DOHH2 (cell line): Measurements from ENCODE around the gene YLPM1.

ENCODE experiments used
- H3F3A ChIP-seq: fragments of 200-600 bp; sonication (generic), shearing (Covaris generic); 2 replicates; pipeline ENCODE4 v1.6.0; 2016; ENCODE audit warnings: antibody characterized with exemption, mild to moderate bottlenecking; ENCODE audit not compliant: control insufficient read depth, insufficient read depth
- H3K27ac ChIP-seq: fragments of 200-600 bp; sonication (generic); 2 replicates; pipeline ENCODE4 v1.5.1; 2014; ENCODE audit warnings: low read depth, mild to moderate bottlenecking, low read length, moderate library complexity
- H3K27me3 ChIP-seq: fragments of 200-600 bp; sonication (generic); 2 replicates; pipeline ENCODE4 v1.6.1; 2014; ENCODE audit warnings: mild to moderate bottlenecking, low read length, mixed read lengths; ENCODE audit not compliant: control insufficient read depth
- H3K36me3 ChIP-seq: fragments of 200-600 bp; sonication (generic); 2 replicates; pipeline ENCODE4 v1.6.1; 2014; ENCODE audit warnings: mild to moderate bottlenecking, low read length, moderate library complexity, mixed read lengths; ENCODE audit not compliant: control insufficient read depth
- H3K4me1 ChIP-seq: fragments of 200-600 bp; sonication (generic); 2 replicates; pipeline ENCODE4 v1.6.1; 2014; ENCODE audit warnings: mild to moderate bottlenecking, low read length, mixed read lengths; ENCODE audit not compliant: control insufficient read depth
- H3K4me2 ChIP-seq: fragments of 200-600 bp; sonication (generic); 2 replicates; pipeline ENCODE4 v1.6.0; 2014; ENCODE audit warnings: mild to moderate bottlenecking, low read length, moderate library complexity
- H3K4me3 ChIP-seq: fragments of 200-600 bp; sonication (generic); 2 replicates; pipeline ENCODE4 v1.5.1; 2014; ENCODE audit warnings: mild to moderate bottlenecking, low read length, mixed read lengths
- H3K79me2 ChIP-seq: fragments of 200-600 bp; sonication (generic); 2 replicates; pipeline ENCODE4 v1.6.1; 2014; ENCODE audit warnings: mild to moderate bottlenecking, low read length, mixed read lengths; ENCODE audit not compliant: control insufficient read depth
- H3K9me2 ChIP-seq: fragments of 200-600 bp; sonication (generic); replicated peaks from 2 replicates; pipeline ENCODE4 v1.6.1; 2014; ENCODE audit warnings: mild to moderate bottlenecking, low read length, mixed read lengths; ENCODE audit not compliant: control insufficient read depth
- H3K9me3 ChIP-seq: fragments of 200-600 bp; sonication (generic); 2 replicates; pipeline ENCODE4 v1.6.1; 2014; ENCODE audit warnings: antibody characterized with exemption, low read length, mixed read lengths; ENCODE audit not compliant: control insufficient read depth, insufficient read depth
- H4K20me1 ChIP-seq: fragments of 200-600 bp; sonication (generic); 2 replicates; pipeline ENCODE4 v1.6.0; 2014; ENCODE audit warnings: low read depth, mild to moderate bottlenecking, antibody characterized with exemption, low read length, moderate library complexity; ENCODE audit not compliant: control insufficient read depth, insufficient read depth
- EZH2phosphoT487 ChIP-seq: fragments of 200-600 bp; sonication (generic); IDR thresholded peaks from 2 replicates; pipeline ENCODE4 v1.6.1; 2017; ENCODE audit warnings: borderline replicate concordance, mild to moderate bottlenecking, antibody characterized with exemption, low read length, moderate library complexity, mixed read lengths
- TF ChIP-seq, protein P1 (sequence below): fragments of 200-600 bp; sonication (generic); IDR thresholded peaks from one replicate; pipeline ENCODE4 v1.5.1; 2014; ENCODE audit warnings: antibody characterized with exemption, mild to moderate bottlenecking, low read depth, low read length; ENCODE audit not compliant: poor library complexity, severe bottlenecking

YLPM1 gene, protein sequence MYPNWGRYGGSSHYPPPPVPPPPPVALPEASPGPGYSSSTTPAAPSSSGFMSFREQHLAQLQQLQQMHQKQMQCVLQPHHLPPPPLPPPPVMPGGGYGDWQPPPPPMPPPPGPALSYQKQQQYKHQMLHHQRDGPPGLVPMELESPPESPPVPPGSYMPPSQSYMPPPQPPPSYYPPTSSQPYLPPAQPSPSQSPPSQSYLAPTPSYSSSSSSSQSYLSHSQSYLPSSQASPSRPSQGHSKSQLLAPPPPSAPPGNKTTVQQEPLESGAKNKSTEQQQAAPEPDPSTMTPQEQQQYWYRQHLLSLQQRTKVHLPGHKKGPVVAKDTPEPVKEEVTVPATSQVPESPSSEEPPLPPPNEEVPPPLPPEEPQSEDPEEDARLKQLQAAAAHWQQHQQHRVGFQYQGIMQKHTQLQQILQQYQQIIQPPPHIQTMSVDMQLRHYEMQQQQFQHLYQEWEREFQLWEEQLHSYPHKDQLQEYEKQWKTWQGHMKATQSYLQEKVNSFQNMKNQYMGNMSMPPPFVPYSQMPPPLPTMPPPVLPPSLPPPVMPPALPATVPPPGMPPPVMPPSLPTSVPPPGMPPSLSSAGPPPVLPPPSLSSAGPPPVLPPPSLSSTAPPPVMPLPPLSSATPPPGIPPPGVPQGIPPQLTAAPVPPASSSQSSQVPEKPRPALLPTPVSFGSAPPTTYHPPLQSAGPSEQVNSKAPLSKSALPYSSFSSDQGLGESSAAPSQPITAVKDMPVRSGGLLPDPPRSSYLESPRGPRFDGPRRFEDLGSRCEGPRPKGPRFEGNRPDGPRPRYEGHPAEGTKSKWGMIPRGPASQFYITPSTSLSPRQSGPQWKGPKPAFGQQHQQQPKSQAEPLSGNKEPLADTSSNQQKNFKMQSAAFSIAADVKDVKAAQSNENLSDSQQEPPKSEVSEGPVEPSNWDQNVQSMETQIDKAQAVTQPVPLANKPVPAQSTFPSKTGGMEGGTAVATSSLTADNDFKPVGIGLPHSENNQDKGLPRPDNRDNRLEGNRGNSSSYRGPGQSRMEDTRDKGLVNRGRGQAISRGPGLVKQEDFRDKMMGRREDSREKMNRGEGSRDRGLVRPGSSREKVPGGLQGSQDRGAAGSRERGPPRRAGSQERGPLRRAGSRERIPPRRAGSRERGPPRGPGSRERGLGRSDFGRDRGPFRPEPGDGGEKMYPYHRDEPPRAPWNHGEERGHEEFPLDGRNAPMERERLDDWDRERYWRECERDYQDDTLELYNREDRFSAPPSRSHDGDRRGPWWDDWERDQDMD (N-terminal part only)

DNA sequence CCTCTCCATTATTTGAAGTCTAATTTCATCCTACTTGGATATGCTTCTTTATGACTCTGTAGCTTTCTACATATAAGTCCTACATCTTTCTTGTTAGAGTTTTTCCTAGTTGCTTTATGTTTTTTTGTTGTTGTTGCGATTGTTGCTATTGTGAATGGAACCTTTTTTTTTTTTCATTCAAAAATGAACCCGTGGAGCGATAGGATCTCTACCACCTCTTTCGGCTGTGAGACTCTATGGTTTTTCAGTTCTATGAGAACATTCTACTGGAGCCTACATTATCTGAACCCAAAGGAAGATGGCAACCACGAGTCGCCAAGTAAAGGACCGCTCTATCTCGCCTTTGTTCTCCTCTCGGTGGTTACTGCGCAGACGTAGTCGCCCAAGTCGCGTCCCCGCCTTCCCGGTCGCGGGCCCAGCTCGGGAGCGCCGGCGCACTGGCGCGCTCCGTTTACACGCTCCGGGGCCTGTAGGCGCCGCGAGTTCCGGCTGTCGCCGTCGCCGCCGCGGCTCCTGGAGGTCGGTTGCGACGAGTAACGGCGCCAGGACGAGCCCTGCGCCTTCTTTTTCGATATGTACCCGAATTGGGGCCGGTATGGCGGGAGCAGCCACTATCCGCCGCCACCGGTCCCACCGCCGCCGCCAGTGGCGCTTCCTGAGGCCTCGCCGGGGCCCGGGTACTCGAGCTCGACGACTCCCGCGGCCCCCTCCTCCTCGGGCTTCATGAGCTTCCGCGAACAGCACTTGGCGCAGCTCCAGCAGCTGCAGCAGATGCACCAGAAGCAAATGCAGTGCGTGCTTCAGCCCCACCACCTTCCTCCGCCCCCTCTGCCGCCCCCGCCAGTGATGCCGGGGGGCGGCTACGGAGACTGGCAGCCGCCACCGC lies at the start of gene YLPM1:
TSS of gene YLPM1 (plus strand) at position 400 of the 886 bp plus-strand sequence. CDS start at position 574, 174 bp downstream.
- H3K9me3 ChIP-seq: no peaks in the 10 kb centered on the region
- H3K79me2 ChIP-seq: peaks cover 56% of the 10 kb centered on the region
- TF ChIP-seq, protein P1, sequence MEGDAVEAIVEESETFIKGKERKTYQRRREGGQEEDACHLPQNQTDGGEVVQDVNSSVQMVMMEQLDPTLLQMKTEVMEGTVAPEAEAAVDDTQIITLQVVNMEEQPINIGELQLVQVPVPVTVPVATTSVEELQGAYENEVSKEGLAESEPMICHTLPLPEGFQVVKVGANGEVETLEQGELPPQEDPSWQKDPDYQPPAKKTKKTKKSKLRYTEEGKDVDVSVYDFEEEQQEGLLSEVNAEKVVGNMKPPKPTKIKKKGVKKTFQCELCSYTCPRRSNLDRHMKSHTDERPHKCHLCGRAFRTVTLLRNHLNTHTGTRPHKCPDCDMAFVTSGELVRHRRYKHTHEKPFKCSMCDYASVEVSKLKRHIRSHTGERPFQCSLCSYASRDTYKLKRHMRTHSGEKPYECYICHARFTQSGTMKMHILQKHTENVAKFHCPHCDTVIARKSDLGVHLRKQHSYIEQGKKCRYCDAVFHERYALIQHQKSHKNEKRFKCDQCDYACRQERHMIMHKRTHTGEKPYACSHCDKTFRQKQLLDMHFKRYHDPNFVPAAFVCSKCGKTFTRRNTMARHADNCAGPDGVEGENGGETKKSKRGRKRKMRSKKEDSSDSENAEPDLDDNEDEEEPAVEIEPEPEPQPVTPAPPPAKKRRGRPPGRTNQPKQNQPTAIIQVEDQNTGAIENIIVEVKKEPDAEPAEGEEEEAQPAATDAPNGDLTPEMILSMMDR: peak; percentile 73
- no peak for TF ChIP-seq EZH2phosphoT487
- peak within 1 kb of the TSS; percentile 93 for H3K4me3 ChIP-seq
- H3F3A ChIP-seq: no peaks in the 10 kb centered on the region
- peak within 1 kb of the TSS; percentile 95 for H3K4me2 ChIP-seq
- H4K20me1 ChIP-seq: peaks cover 14% of the 10 kb centered on the region; the same call in 1 of the 2 replicates
- peak within 1 kb of the TSS; percentile 66 for H3K27ac ChIP-seq
- H3K4me1 ChIP-seq: peaks cover 45% of the 10 kb centered on the region
- H3K9me2 ChIP-seq: no peaks in the 10 kb centered on the region
- H3K36me3 ChIP-seq: peaks cover 39% of the 10 kb centered on the region
- no peaks in the 10 kb centered on the region for H3K27me3 ChIP-seq

DNA sequence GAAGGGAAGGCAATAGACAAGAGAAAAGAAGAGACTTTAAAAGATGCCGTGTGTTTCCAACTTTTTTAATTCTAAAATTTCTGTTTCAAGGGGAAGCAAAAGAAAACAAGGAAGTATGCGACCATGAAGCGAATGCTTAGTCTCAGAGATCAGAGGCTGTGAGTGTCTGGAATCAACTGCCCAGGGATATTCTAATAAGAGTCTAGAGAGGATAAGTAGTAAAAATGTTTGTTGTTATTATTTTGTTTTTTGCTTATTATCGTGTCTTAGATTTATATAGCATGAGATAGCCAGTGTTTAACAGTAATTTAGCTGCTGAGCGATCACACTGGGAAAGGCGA lies 49.8 kb upstream of the YLPM1 start:
- TF ChIP-seq, protein P1: no peak
- TF ChIP-seq EZH2phosphoT487: no peak
- H3K27me3 ChIP-seq: no peaks in the 10 kb centered on the region
- 0 out of 2 replicates have a peak, but pooled peaks cover 3% of the 10 kb centered on the region for H3F3A ChIP-seq
- H3K4me1 ChIP-seq: peaks cover 11% of the 10 kb centered on the region
- no peaks in the 10 kb centered on the region for H3K9me3 ChIP-seq
- no peak overlapping the region for H3K27ac ChIP-seq
- peak overlapping the region; percentile 85 for H3K4me3 ChIP-seq
- peaks cover 64% of the 10 kb centered on the region for H3K79me2 ChIP-seq
- peaks cover 31% of the 10 kb centered on the region for H3K36me3 ChIP-seq
- peak overlapping the region; percentile 73 for H3K4me2 ChIP-seq
- no peaks in the 10 kb centered on the region for H4K20me1 ChIP-seq
- H3K9me2 ChIP-seq: no peaks in the 10 kb centered on the region

DNA sequence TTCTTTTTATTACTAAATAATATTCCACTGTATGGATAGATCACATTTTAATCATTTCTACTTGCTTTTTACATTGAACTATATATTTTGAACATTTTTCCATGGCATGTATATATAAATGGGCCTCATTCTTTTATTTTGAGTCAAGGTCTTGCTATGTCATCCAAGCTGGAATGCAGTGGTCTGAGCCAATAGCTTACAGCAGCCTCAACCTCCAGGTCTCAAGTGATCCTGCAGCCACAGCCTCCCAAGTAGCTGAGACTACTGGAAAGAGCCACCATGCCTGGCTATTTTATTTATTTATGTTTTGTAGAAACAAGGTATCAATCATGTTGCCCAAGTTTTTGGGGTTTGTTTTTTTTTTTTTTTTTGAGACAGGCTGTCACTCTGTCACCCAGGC lies 42.6 kb upstream of the YLPM1 start:
- Histone ChIP-seq H3K27me3 (no peaks in the 10 kb centered on the region), H3K4me1 (no peaks in the 10 kb centered on the region), H3K4me3 (no peak overlapping the region), H3K4me2 (no peak overlapping the region), H4K20me1 (no peaks in the 10 kb centered on the region), H3K79me2 (no peaks in the 10 kb centered on the region), H3K9me3 (no peaks in the 10 kb centered on the region), H3K27ac (no peak overlapping the region), H3K36me3 (peaks cover 52% of the 10 kb centered on the region), H3K9me2 (no peaks in the 10 kb centered on the region), H3F3A (no peaks in the 10 kb centered on the region)
- TF ChIP-seq, protein P1: no peak
- TF ChIP-seq EZH2phosphoT487: no peak
